Panc1 (cell line): ENCODE data around the gene HRH4. TPM values are rescaled to one million over a fixed set of nuclear protein-coding genes. Genes with fewer than 3 reads are reported as not detected.

Experiments used
- ATAC-seq: fragments of 200-7000 bp; cut with Tn5 transposase; 2 replicates; pipeline ENCODE4 v1.9.1; 2020; ENCODE audit warnings: mild to moderate bottlenecking, moderate library complexity
- BruUV-seq: library from RNA; stranded (reverse); fragments of 400-500 nt; replicated peaks from 2 replicates; lab custom pipeline; 2021; lab: Mats Ljungman, UMichigan
- CTCF ChIA-PET: fragments of 300-600 bp; sonication (Branson Sonifier 250); formaldehyde crosslinking; loops from one replicate; lab custom pipeline; 2022; ENCODE audit warnings: antibody characterized with exemption; lab: Charles Lee
- POLR2A ChIA-PET: fragments of 300-600 bp; sonication (Branson Sonifier 250); formaldehyde crosslinking; loops from one replicate; lab custom pipeline; 2022; ENCODE audit warnings: antibody characterized with exemption; lab: Charles Lee
- DNase-seq: peaks from one replicate; pipeline ENCODE4 v3.0.0-alpha.2; 2010; ENCODE audit warnings: low read depth, low spot score
- H3K27ac ChIP-seq: 2 replicates; pipeline ENCODE4 v1.5.1; 2011; ENCODE audit warnings: mild to moderate bottlenecking, low read length, inconsistent platforms
- H3K27me3 ChIP-seq: fragments of 200-500 bp; sonication (Bioruptor generic); 2 replicates; pipeline ENCODE4 v1.6.0; 2014; ENCODE audit warnings: low read length, inconsistent platforms; ENCODE audit not compliant: control insufficient read depth, insufficient read depth
- H3K36me3 ChIP-seq: fragments of 200-500 bp; sonication (Bioruptor generic); 2 replicates; pipeline ENCODE4 v1.5.1; 2014; ENCODE audit warnings: inconsistent platforms, mild to moderate bottlenecking, low read length, moderate library complexity; ENCODE audit not compliant: control insufficient read depth, insufficient read depth
- H3K4me1 ChIP-seq: 2 replicates; pipeline ENCODE4 v1.5.1; 2011; ENCODE audit warnings: inconsistent platforms, mild to moderate bottlenecking, low read length, moderate library complexity; ENCODE audit not compliant: control insufficient read depth, insufficient read depth
- H3K4me3 ChIP-seq, 2 experiments: 2 replicates each; pipeline ENCODE4 v1.5.1; 2011 to 2012; ENCODE audit warnings: low read depth in 2 of 2, low read length in 2 of 2, mild to moderate bottlenecking in 2 of 2, inconsistent platforms in 1 of 2, moderate library complexity in 1 of 2
- H3K9me3 ChIP-seq: fragments of 200-500 bp; sonication (Bioruptor generic); 2 replicates; pipeline ENCODE4 v1.5.1; 2014; ENCODE audit warnings: low read depth, mild to moderate bottlenecking, inconsistent platforms, low read length, moderate library complexity; ENCODE audit not compliant: control insufficient read depth, insufficient read depth
- POLR2AphosphoS5 ChIP-seq: IDR thresholded peaks from 2 replicates; pipeline ENCODE4 v1.6.1; 2012; ENCODE audit warnings: mild to moderate bottlenecking, low read depth, low read length, moderate library complexity
- SIN3A ChIP-seq: IDR thresholded peaks from 2 replicates; pipeline ENCODE4 v1.6.1; 2012; ENCODE audit warnings: low read depth, mild to moderate bottlenecking, low read length, moderate library complexity, borderline replicate concordance; ENCODE audit not compliant: insufficient read depth
- TCF7L2 ChIP-seq: IDR thresholded peaks from 2 replicates; pipeline ENCODE4 v1.6.1; 2011; ENCODE audit warnings: mild to moderate bottlenecking, low read depth, low read length, inconsistent platforms
- in situ Hi-C: cut with HindIII; loops from 2 replicates; pipeline ENCODE4 v1.10.0; 2016; ENCODE audit warnings: low sequenced_read_pairs, low pct_unique_long_range_greater_than_20kb
- intact Hi-C: fragments of 100-400 bp; cut with micrococcal nuclease; formaldehyde crosslinking; loops from one replicate; pipeline ENCODE4 v1.10.0; 2022; ENCODE audit not compliant: unreplicated experiment
- total RNA-seq: library from RNA; stranded (reverse); gene quantifications from one replicate; pipeline ENCODE4 v1.2.1, GENCODE V29; 2021; ENCODE audit not compliant: unreplicated experiment
- TF ChIP-seq, protein P1 (sequence below), 2 experiments: IDR thresholded peaks; 2 replicates each; pipeline ENCODE4 v1.6.1; 2011 to 2012; ENCODE audit warnings: low read depth in 2 of 2, control low read depth in 1 of 2, low read length in 1 of 2, mild to moderate bottlenecking in 1 of 2, moderate library complexity in 1 of 2; ENCODE audit not compliant: insufficient read depth in 1 of 2
- TF ChIP-seq, protein P2 (sequence below): fragments of 450-650 bp; IDR thresholded peaks from 2 replicates; pipeline ENCODE4 v1.5.1; 2017; ENCODE audit warnings: mild to moderate bottlenecking

The HRH4 gene
- total RNA-seq, 1 experiment from 2014 or later = not detected

DNA sequence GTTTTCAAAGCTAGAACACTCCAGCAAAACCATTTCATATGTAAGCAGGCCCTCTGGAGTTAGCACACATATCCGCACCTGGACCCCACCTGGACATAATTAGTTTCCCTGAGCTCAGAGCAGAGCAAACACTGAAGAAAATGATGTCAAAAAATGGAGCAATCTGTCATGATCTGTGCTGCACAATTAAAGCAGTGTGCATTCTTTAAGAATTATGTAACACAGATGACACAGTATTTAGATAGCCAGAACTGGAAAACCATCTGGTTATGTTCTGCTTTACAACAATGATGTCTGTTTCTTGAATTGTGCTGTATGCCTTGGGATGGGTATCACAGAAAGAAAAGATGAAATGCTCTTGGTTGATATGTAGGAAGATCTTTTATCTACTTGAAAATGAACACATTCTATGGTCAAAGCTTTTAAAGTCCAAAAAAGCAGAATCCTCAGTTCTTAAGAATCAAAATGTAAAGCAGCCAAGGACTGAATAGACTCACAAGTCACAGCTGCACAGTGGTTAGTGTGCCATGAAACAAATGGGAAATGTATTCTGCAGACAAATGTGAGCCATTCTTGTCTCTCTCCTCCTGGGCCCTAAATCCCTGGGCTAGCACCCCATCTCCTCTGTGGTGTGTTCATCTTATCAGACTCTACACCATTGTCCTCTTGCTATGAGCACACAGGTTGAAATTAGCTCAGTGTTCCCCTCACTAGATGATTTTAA lies 36.8 kb downstream of the HRH4 start:
- Histone ChIP-seq H3K27me3 (peaks cover 5% of the 10 kb centered on the region), H3K9me3 (no peaks in the 10 kb centered on the region), H3K4me3 (no peak overlapping the region), H3K36me3 (no peaks in the 10 kb centered on the region), H3K27ac (no peak overlapping the region), H3K4me1 (no peaks in the 10 kb centered on the region)
- ChIA-PET POLR2A (no interaction called here), CTCF (interaction anchor here (0.9 kb wide), 1 partner anchor 1398 kb away, joined by 3 read pairs; no protein-coding TSS in a partner anchor)
- BruUV-seq = no TSS peak
- ATAC-seq (no peak), DNase-seq (no peak)
- in situ Hi-C loops (no loop called here), intact Hi-C loops (loop anchor here (10.0 kb wide), 1 partner anchor 228 kb away; no protein-coding TSS in a partner anchor)
- TF ChIP-seq POLR2AphosphoS5 (no peak), TCF7L2 (no peak), SIN3A (no peak)
- TF ChIP-seq, protein P1, sequence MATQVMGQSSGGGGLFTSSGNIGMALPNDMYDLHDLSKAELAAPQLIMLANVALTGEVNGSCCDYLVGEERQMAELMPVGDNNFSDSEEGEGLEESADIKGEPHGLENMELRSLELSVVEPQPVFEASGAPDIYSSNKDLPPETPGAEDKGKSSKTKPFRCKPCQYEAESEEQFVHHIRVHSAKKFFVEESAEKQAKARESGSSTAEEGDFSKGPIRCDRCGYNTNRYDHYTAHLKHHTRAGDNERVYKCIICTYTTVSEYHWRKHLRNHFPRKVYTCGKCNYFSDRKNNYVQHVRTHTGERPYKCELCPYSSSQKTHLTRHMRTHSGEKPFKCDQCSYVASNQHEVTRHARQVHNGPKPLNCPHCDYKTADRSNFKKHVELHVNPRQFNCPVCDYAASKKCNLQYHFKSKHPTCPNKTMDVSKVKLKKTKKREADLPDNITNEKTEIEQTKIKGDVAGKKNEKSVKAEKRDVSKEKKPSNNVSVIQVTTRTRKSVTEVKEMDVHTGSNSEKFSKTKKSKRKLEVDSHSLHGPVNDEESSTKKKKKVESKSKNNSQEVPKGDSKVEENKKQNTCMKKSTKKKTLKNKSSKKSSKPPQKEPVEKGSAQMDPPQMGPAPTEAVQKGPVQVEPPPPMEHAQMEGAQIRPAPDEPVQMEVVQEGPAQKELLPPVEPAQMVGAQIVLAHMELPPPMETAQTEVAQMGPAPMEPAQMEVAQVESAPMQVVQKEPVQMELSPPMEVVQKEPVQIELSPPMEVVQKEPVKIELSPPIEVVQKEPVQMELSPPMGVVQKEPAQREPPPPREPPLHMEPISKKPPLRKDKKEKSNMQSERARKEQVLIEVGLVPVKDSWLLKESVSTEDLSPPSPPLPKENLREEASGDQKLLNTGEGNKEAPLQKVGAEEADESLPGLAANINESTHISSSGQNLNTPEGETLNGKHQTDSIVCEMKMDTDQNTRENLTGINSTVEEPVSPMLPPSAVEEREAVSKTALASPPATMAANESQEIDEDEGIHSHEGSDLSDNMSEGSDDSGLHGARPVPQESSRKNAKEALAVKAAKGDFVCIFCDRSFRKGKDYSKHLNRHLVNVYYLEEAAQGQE (IDR thresholded peaks at IDR 0.05; ENCODE audit: insufficient read depth in 1 of 2, low read depth in 2 of 2, low read length in 1 of 2) = no peak
- TF ChIP-seq, protein P2, sequence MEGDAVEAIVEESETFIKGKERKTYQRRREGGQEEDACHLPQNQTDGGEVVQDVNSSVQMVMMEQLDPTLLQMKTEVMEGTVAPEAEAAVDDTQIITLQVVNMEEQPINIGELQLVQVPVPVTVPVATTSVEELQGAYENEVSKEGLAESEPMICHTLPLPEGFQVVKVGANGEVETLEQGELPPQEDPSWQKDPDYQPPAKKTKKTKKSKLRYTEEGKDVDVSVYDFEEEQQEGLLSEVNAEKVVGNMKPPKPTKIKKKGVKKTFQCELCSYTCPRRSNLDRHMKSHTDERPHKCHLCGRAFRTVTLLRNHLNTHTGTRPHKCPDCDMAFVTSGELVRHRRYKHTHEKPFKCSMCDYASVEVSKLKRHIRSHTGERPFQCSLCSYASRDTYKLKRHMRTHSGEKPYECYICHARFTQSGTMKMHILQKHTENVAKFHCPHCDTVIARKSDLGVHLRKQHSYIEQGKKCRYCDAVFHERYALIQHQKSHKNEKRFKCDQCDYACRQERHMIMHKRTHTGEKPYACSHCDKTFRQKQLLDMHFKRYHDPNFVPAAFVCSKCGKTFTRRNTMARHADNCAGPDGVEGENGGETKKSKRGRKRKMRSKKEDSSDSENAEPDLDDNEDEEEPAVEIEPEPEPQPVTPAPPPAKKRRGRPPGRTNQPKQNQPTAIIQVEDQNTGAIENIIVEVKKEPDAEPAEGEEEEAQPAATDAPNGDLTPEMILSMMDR = no peak

DNA sequence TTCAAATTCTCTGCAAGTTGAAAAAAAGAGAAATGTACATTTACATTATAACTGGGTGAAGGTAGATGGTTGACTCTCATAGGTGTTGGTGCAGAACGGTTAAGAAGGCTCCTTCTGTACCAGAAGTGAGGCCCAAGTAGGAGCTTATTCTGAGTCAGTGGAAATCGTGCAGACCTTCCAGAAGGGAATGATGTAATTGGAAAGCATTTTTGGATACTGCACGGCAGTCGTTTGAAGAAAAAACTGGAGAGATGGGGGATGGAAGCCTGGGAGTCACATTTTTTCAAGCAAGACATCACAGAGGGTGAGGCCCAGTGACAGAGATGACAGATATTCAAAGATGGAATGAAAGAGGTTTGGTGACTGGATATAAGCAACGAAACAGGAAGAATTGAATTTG lies 39.4 kb downstream of the HRH4 start:
- intact Hi-C loops = loop anchor here (10.0 kb wide), 1 partner anchor 225 kb away; no protein-coding TSS in a partner anchor
- POLR2A ChIA-PET = interaction anchor here (0.7 kb wide), 1 partner anchor 112 kb away, joined by 3 read pairs; no protein-coding TSS in a partner anchor

More for the DNA sequence above, 39.4 kb downstream of the HRH4 start:
- in situ Hi-C loops = no loop called here
- Histone ChIP-seq H3K27me3 (no peaks in the 10 kb centered on the region; the same call in 1 of the 2 replicates), H3K4me1 (no peaks in the 10 kb centered on the region), H3K27ac (no peak overlapping the region), H3K9me3 (no peaks in the 10 kb centered on the region), H3K36me3 (no peaks in the 10 kb centered on the region), H3K4me3 (no peak overlapping the region)
- no peak for ATAC-seq
- no peak for DNase-seq
- TF ChIP-seq POLR2AphosphoS5 (no peak), TCF7L2 (no peak), SIN3A (no peak)
- TF ChIP-seq, protein P1 (IDR thresholded peaks at IDR 0.05; ENCODE audit: insufficient read depth in 1 of 2, low read depth in 2 of 2, low read length in 1 of 2) = no peak
- TF ChIP-seq, protein P2 = no peak
- CTCF ChIA-PET = no interaction called here
- BruUV-seq = no TSS peak
